ENCODE data around the gene SDK2.

Gene SDK2

GRCh38 chr17:73616873-73617404, 27.3 kb downstream of the SDK2 start:
- no peaks in the 10 kb centered on the region for H3K36me3 ChIP-seq (ENCODE audit: control insufficient read depth in 2 of 2, insufficient read depth in 1 of 2, low read length in 2 of 2)
- no peak overlapping the region for H3K4me3 ChIP-seq (ENCODE audit: low read depth, low read length)
- POLR2A ChIA-PET, result no interaction called here
- peaks cover 4% of the 10 kb centered on the region; the same call in 1 of the 2 replicates for H3K4me1 ChIP-seq (ENCODE audit: control insufficient read depth, insufficient read depth, low read length)
- H3K9me3 ChIP-seq (ENCODE audit: control insufficient read depth, insufficient read depth, low read depth, low read length), result no peaks in the 10 kb centered on the region
- no peak overlapping the region for H3K27ac ChIP-seq (ENCODE audit: extremely low read depth, low read depth, low read length)
- CTCF ChIA-PET, result interaction anchor here (1.1 kb wide), 1 partner anchor 32 kb away, joined by 3 read pairs; no protein-coding TSS in a partner anchor
- TF ChIP-seq ZNF529 (tag by site-specific recombination; IDR thresholded peaks at IDR 0.05; ENCODE audit: insufficient replicate concordance), result no peak
- TF ChIP-seq WT1 (tag by site-specific recombination; IDR thresholded peaks at IDR 0.05), result no peak
- no peak for TF ChIP-seq KLF16 (tag by site-specific recombination; IDR thresholded peaks at IDR 0.05)
- no peak for TF ChIP-seq ZNF423 (tag by site-specific recombination; IDR thresholded peaks at IDR 0.05)
- TF ChIP-seq ZNF155 (tag by site-specific recombination; IDR thresholded peaks at IDR 0.05), result no peak
- no peak for TF ChIP-seq KLF1 (tag by site-specific recombination; IDR thresholded peaks at IDR 0.05)
- TF ChIP-seq ZNF843 (tag by site-specific recombination; IDR thresholded peaks at IDR 0.05), result no peak
- TF ChIP-seq ZFHX2 (tag by site-specific recombination; conservative IDR thresholded peaks at IDR 0.05), result 0 out of 2 replicates have a peak, but pooled peaks have one; percentile 9
- no peak for TF ChIP-seq ZNF354C (tag by site-specific recombination; IDR thresholded peaks at IDR 0.05; ENCODE audit: borderline replicate concordance, low read depth)
- TF ChIP-seq GLIS2 (tag by site-specific recombination; IDR thresholded peaks at IDR 0.05), result peak; percentile 41; the same call in 1 of the 2 replicates
- no peak for TF ChIP-seq FEZF1 (tag by site-specific recombination; IDR thresholded peaks at IDR 0.05)
- TF ChIP-seq RBAK (tag by site-specific recombination; IDR thresholded peaks at IDR 0.05), result no peak
- no peak for TF ChIP-seq ZNF555 (tag by site-specific recombination; conservative IDR thresholded peaks at IDR 0.05)
- no peak for TF ChIP-seq ZNF169 (tag by site-specific recombination; IDR thresholded peaks at IDR 0.05)
- no peak for TF ChIP-seq ZNF830 (tag by site-specific recombination; IDR thresholded peaks at IDR 0.05; ENCODE audit: low read depth)
- TF ChIP-seq ZFP69B (tag by site-specific recombination; IDR thresholded peaks at IDR 0.05), result no peak
- no peak for TF ChIP-seq INSM2 (tag by site-specific recombination; IDR thresholded peaks at IDR 0.05)
- no peak for TF ChIP-seq PRDM10 (tag by site-specific recombination; IDR thresholded peaks at IDR 0.05)
- TF ChIP-seq ZSCAN18 (tag by site-specific recombination; IDR thresholded peaks at IDR 0.05), result no peak
- TF ChIP-seq ZNF221 (tag by site-specific recombination; IDR thresholded peaks at IDR 0.05; ENCODE audit: borderline replicate concordance), result no peak
- TF ChIP-seq PATZ1 (tag by site-specific recombination; IDR thresholded peaks at IDR 0.05), result no peak
- TF ChIP-seq ZNF398 (tag by site-specific recombination; IDR thresholded peaks at IDR 0.05), result peak; percentile 71; the same call in 1 of the 2 replicates
- peak; percentile 86 for TF ChIP-seq ZIC2 (tag by site-specific recombination; IDR thresholded peaks at IDR 0.05)
- TF ChIP-seq GLI4 (tag by site-specific recombination; IDR thresholded peaks at IDR 0.05), result no peak
- TF ChIP-seq AEBP2 (tag by site-specific recombination; IDR thresholded peaks at IDR 0.05; ENCODE audit: borderline replicate concordance), result no peak
- no peak for TF ChIP-seq ZNF544 (tag by site-specific recombination; IDR thresholded peaks at IDR 0.05)
- TF ChIP-seq GLIS1 (tag by site-specific recombination; IDR thresholded peaks at IDR 0.05), result peak; percentile 99
